ENCODE results near the gene FBXO8. TPM values are rescaled to one million over a fixed set of nuclear protein-coding genes. Genes with fewer than 3 reads are reported as not detected.

Gene FBXO8
- total RNA-seq, 4 donors from 2014 or later = 24.8 to 36.3 (median 30.2) TPM

DNA sequence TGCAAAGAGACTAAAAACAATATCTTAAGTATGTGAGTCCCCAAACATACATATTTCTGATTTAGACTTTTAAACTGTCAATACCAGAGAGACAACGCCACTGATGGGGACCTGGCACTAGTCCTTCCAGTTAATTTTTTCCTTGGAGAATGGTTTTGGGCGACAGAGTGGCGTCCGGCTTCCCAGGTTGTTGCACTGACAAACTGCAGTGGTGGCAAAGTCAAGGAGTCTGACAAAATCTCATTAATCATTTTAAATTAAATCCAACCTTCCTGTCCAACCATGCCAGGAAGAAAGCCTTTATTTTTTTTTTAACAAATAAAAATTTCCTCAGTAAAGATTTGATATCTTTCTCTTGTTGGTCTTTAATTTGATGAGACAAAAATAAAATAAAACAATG is 52.8 kb downstream of the FBXO8 start:
- no peak for DNase-seq

DNA sequence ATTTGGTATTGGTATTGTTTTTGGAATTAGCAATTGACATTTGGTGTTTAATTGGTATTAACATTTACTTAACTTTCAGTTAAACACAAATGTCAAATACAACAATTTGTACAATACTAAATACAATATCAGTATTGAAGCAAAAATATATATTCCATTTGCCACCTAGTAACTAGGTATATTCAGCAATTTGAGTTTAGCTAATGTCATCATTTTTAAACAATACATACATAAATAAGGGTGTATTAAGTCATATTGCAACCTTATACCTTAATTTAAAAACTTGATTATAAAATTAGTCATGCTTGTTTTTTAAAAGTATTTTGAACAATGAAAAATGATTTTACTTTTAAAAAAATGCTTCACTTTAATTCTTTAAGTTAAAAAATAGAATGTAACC is 53.3 kb downstream of the FBXO8 start:
- H3K4me1 ChIP-seq = no peaks in the 10 kb centered on the region
- no peaks in the 10 kb centered on the region for H3K36me3 ChIP-seq
- no peak overlapping the region for H3K4me3 ChIP-seq
- H3K9me3 ChIP-seq = no peaks in the 10 kb centered on the region
- TF ChIP-seq CTCF (IDR thresholded peaks at IDR 0.05) = no peak
- TF ChIP-seq POLR2A (IDR thresholded peaks at IDR 0.05) = no peak
- no peak for DNase-seq
- no peak overlapping the region for H3K27ac ChIP-seq
- no peaks in the 10 kb centered on the region for H3K27me3 ChIP-seq

More for the DNA sequence above, 52.8 kb downstream of the FBXO8 start:
- Histone ChIP-seq H3K4me3 (no peak overlapping the region), H3K27ac (no peak overlapping the region), H3K4me1 (no peaks in the 10 kb centered on the region), H3K27me3 (no peaks in the 10 kb centered on the region), H3K36me3 (no peaks in the 10 kb centered on the region), H3K9me3 (no peaks in the 10 kb centered on the region)
- no peak for TF ChIP-seq CTCF (IDR thresholded peaks at IDR 0.05)
- no peak for TF ChIP-seq POLR2A (IDR thresholded peaks at IDR 0.05)

DNA sequence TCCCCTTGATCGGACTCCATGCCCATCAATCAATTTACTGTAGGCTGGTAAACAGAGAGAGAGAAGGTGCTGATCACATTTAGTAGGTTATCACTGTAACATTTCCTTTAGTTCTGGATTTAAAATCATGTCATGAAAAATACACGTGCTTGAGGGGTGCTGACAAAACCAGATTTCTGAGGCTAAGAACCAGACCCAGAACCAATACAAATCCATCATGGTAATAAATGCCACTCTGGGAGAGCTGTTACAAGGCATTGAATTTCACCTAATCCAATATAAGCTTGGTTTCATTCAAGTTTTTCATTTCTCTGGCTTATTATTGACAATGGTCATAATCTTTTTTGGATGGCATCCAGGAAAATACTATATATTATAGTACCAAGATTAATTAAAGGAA is 54.5 kb downstream of the FBXO8 start:
- Histone ChIP-seq H3K27me3 (no peaks in the 10 kb centered on the region), H3K9me3 (no peaks in the 10 kb centered on the region), H3K27ac (no peak overlapping the region), H3K4me1 (no peaks in the 10 kb centered on the region), H3K36me3 (no peaks in the 10 kb centered on the region), H3K4me3 (no peak overlapping the region)
- TF ChIP-seq POLR2A (IDR thresholded peaks at IDR 0.05) (no peak), CTCF (IDR thresholded peaks at IDR 0.05) (no peak)
- DNase-seq = no peak

- no peak for TF ChIP-seq CTCF (IDR thresholded peaks at IDR 0.05)
- TF ChIP-seq POLR2A (IDR thresholded peaks at IDR 0.05) = no peak
- H3K27ac ChIP-seq = peak overlapping the region in 1 of 4 donors; percentile 20
These were observed 58.0 kb downstream of the FBXO8 start for GRCh38 chr4:174225349-174226049.

DNA sequence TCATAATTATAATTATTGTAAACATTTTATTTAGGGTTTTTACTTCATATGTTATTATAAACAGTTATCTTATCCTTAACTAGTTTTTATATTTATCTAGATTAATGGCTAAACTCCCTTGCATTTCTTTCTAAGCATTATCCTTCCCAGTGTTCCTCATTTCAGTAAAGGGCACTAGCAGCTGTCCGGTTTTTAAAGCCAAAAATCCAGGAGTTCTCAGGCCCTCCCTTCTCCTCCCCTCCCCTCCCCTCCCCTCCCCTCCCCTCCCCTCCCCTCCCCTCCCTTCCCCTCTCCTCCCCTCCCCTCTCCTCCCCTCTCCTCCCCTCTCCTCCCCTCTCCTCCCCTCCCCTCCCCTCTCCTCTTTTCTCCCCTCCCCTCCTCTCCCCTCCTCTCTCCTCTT is 58.9 kb downstream of the FBXO8 start:
- no peak for TF ChIP-seq POLR2A (IDR thresholded peaks at IDR 0.05)
- TF ChIP-seq CTCF (IDR thresholded peaks at IDR 0.05) = no peak
- Histone ChIP-seq H3K4me3 (no peak overlapping the region), H3K27me3 (no peaks in the 10 kb centered on the region), H3K9me3 (no peaks in the 10 kb centered on the region), H3K27ac (no peak overlapping the region), H3K36me3 (no peaks in the 10 kb centered on the region), H3K4me1 (no peaks in the 10 kb centered on the region)
- DNase-seq = no peak

More at GRCh38 chr4:174225349-174226049, 58.0 kb downstream of the FBXO8 start:
- no peaks in the 10 kb centered on the region for H3K9me3 ChIP-seq
- no peaks in the 10 kb centered on the region for H3K36me3 ChIP-seq
- no peak overlapping the region for H3K4me3 ChIP-seq
- H3K4me1 ChIP-seq = no peaks in the 10 kb centered on the region
- DNase-seq = no peak
- H3K27me3 ChIP-seq = no peaks in the 10 kb centered on the region
